NOMO-1 (cell line): ENCODE measurements around the gene GP9.

ENCODE experiments used
- DNase-seq, 2 experiments: peaks; one replicate each; lab custom pipeline; 2025; ENCODE audit not compliant: unreplicated experiment in 2 of 2; lab: John Stamatoyannopoulos, UW

The GP9 gene

GRCh38 chr3:129060276-129061022 is at the start of gene GP9:
GP9 (plus strand) TSS chr3:129060779; CDS start chr3:129061740, 961 bp downstream.
- no peak for DNase-seq

- no peak for DNase-seq
These were observed 47.1 kb upstream of the GP9 start for GRCh38 chr3:129013491-129013891.

GRCh38 chr3:129014148-129014547 is 46.4 kb upstream of the GP9 start:
- no peak for DNase-seq

GRCh38 chr3:129014793-129015345 is 45.7 kb upstream of the GP9 start:
- no peak for DNase-seq

GRCh38 chr3:129015388-129016105 is 45.0 kb upstream of the GP9 start:
- DNase-seq: peak; percentile 22 to 47

GRCh38 chr3:129016356-129016719 is 44.2 kb upstream of the GP9 start:
- DNase-seq: peak; percentile 92

GRCh38 chr3:129016720-129017483 is 43.7 kb upstream of the GP9 start:
- no peak for DNase-seq

- no peak for DNase-seq
These were observed 43.1 kb upstream of the GP9 start for GRCh38 chr3:129017484-129017899.

- no peak for DNase-seq
These were observed 42.3 kb upstream of the GP9 start for GRCh38 chr3:129018271-129018670.

- DNase-seq: no peak
These were observed 41.8 kb upstream of the GP9 start for GRCh38 chr3:129018751-129019150.

GRCh38 chr3:129019266-129019665 is 41.3 kb upstream of the GP9 start:
- no peak for DNase-seq

GRCh38 chr3:129020691-129021090 is 39.9 kb upstream of the GP9 start:
- DNase-seq: no peak

GRCh38 chr3:129021140-129021551 is 39.4 kb upstream of the GP9 start:
- no peak for DNase-seq

- no peak for DNase-seq
These were observed 38.2 kb upstream of the GP9 start for GRCh38 chr3:129022114-129023007.

GRCh38 chr3:129023008-129023358 is 37.6 kb upstream of the GP9 start:
- DNase-seq: no peak

GRCh38 chr3:129023909-129024308 is 36.7 kb upstream of the GP9 start:
- DNase-seq: no peak

- no peak for DNase-seq
These were observed 35.5 kb upstream of the GP9 start for GRCh38 chr3:129025108-129025507.

GRCh38 chr3:129025691-129026435 is 34.7 kb upstream of the GP9 start:
- DNase-seq: no peak

- peak; percentile 99 for DNase-seq
These were observed 33.6 kb upstream of the GP9 start for GRCh38 chr3:129026728-129027543.
